ENCODE measurements around the gene TRIP4. TPM values are rescaled to one million over a fixed set of nuclear protein-coding genes. Genes with fewer than 3 reads are reported as not detected.

Gene TRIP4
- total RNA-seq, 4 donors from 2014 or later, result 16.9 to 53.3 (median 23.9) TPM

GRCh38 chr15:64425221-64425620 lies 37.6 kb downstream of the TRIP4 start:
- Histone ChIP-seq H3K27ac (no peak overlapping the region), H3K27me3 (no peaks in the 10 kb centered on the region), H3K4me3 (no peak overlapping the region), H3K4me1 (peaks cover 0 to 3% (median 0%) of the 10 kb centered on the region in 4 donors), H3K36me3 (peaks cover 0 to 65% (median 19%) of the 10 kb centered on the region in 4 donors), H3K9me3 (no peaks in the 10 kb centered on the region)
- TF ChIP-seq CTCF (IDR thresholded peaks at IDR 0.05) (no peak), POLR2A (IDR thresholded peaks at IDR 0.05) (no peak), POLR2AphosphoS5 (IDR thresholded peaks at IDR 0.05) (no peak), EP300 (IDR thresholded peaks at IDR 0.05; ENCODE audit: low read depth) (no peak)
- DNase-seq, result no peak
- intact Hi-C loops (cut with DNase I; ENCODE audit: low total_unique reads), result no loop called here
- in situ Hi-C loops (cut with MboI; ENCODE audit: low pct_ligation_motif_present in 1 of 4, low pct_unique_long_range_greater_than_20kb in 1 of 4, low sequenced_read_pairs in 3 of 4), result loop anchor here in 3 of 4 donors (25.0 kb wide), 2 partner anchors 212 to 237 kb away; no protein-coding TSS in a partner anchor
- WGBS, 2 donors (ENCODE audit: low coverage in 1 of 2), result 91 to 100% methylated on average over 3 of the region's 3 CpGs

GRCh38 chr15:64426845-64427465 lies 39.3 kb downstream of the TRIP4 start:
- Histone ChIP-seq H3K4me1 (peaks cover 0 to 9% (median 0%) of the 10 kb centered on the region in 4 donors), H3K9me3 (no peaks in the 10 kb centered on the region), H3K27me3 (no peaks in the 10 kb centered on the region), H3K36me3 (peaks cover 0 to 53% (median 12%) of the 10 kb centered on the region in 4 donors), H3K4me3 (no peak overlapping the region), H3K27ac (no peak overlapping the region)
- intact Hi-C loops (cut with DNase I; ENCODE audit: low total_unique reads) (no loop called here), in situ Hi-C loops (cut with MboI; ENCODE audit: low pct_ligation_motif_present in 1 of 4, low pct_unique_long_range_greater_than_20kb in 1 of 4, low sequenced_read_pairs in 3 of 4) (loop anchor here in 3 of 4 donors (25.0 kb wide), 2 partner anchors 210 to 235 kb away; no protein-coding TSS in a partner anchor)
- DNase-seq, result no peak
- peak in 2 of 5 experiments; percentile 9 to 14 for TF ChIP-seq CTCF (IDR thresholded peaks at IDR 0.05)
- TF ChIP-seq POLR2AphosphoS5 (IDR thresholded peaks at IDR 0.05), result no peak
- TF ChIP-seq EP300 (IDR thresholded peaks at IDR 0.05; ENCODE audit: low read depth), result no peak
- 81 to 90% methylated on average over 7 of the region's 7 CpGs for WGBS, 2 donors (ENCODE audit: low coverage in 1 of 2)

GRCh38 chr15:64429448-64429847 lies 41.8 kb downstream of the TRIP4 start:
- H3K9me3 ChIP-seq, result no peaks in the 10 kb centered on the region
- in situ Hi-C loops (cut with MboI; ENCODE audit: low pct_ligation_motif_present in 1 of 4, low pct_unique_long_range_greater_than_20kb in 1 of 4, low sequenced_read_pairs in 3 of 4) (loop anchor here in 3 of 4 donors (25.0 kb wide), 2 partner anchors 208 to 233 kb away; no protein-coding TSS in a partner anchor), intact Hi-C loops (cut with DNase I; ENCODE audit: low total_unique reads) (no loop called here)
- H3K36me3 ChIP-seq, result peaks cover 0 to 55% (median 10%) of the 10 kb centered on the region in 4 donors
- DNase-seq, result no peak
- no peaks in the 10 kb centered on the region for H3K27me3 ChIP-seq
- H3K4me3 ChIP-seq, result no peak overlapping the region
- H3K27ac ChIP-seq, result peak overlapping the region in 3 of 4 donors; percentile 45 to 54 (median 49)
- H3K4me1 ChIP-seq, result peaks cover 0 to 9% (median 0%) of the 10 kb centered on the region in 4 donors
- no peak for TF ChIP-seq EP300 (IDR thresholded peaks at IDR 0.05; ENCODE audit: low read depth)
- no peak for TF ChIP-seq CTCF (IDR thresholded peaks at IDR 0.05)
- TF ChIP-seq POLR2AphosphoS5 (IDR thresholded peaks at IDR 0.05), result no peak
- TF ChIP-seq POLR2A (IDR thresholded peaks at IDR 0.05), result no peak

GRCh38 chr15:64430000-64430735 lies 42.5 kb downstream of the TRIP4 start:
- intact Hi-C loops (cut with DNase I; ENCODE audit: low total_unique reads), result no loop called here
- DNase-seq, result peak; percentile 19
- Histone ChIP-seq H3K36me3 (peaks cover 0 to 48% (median 8%) of the 10 kb centered on the region in 4 donors), H3K9me3 (no peaks in the 10 kb centered on the region), H3K27me3 (no peaks in the 10 kb centered on the region), H3K4me3 (no peak overlapping the region), H3K27ac (peak overlapping the region; percentile 14 to 54 (median 47)), H3K4me1 (peaks cover 0 to 9% (median 0%) of the 10 kb centered on the region in 4 donors)
- WGBS, 2 donors (ENCODE audit: low coverage in 1 of 2), result 43 to 47% methylated on average over 3 of the region's 3 CpGs
- TF ChIP-seq POLR2A (IDR thresholded peaks at IDR 0.05) (no peak), EP300 (IDR thresholded peaks at IDR 0.05; ENCODE audit: low read depth) (no peak), CTCF (IDR thresholded peaks at IDR 0.05) (no peak), POLR2AphosphoS5 (IDR thresholded peaks at IDR 0.05) (peak in 2 of 3 donors; percentile 47 to 56)
- in situ Hi-C loops (cut with MboI; ENCODE audit: low pct_ligation_motif_present in 1 of 4, low pct_unique_long_range_greater_than_20kb in 1 of 4, low sequenced_read_pairs in 3 of 4), result loop anchor here (10.0 to 25.0 kb wide), 3 partner anchors 207 to 232 kb away; no protein-coding TSS in a partner anchor

Measured in transverse colon (tissue), 4 donors.